MM.1S (cell line): ENCODE data around the gene BSG.

Experiments
- EZH2 ChIP-seq: fragments of 300-600 bp; sonication (generic); optimal IDR thresholded peaks from 2 replicates; pipeline ENCODE3; 2017; ENCODE audit warnings: low read depth, mild to moderate bottlenecking, antibody characterized with exemption, low read length, mixed read lengths
- TF ChIP-seq, protein P1 (sequence below): fragments of 300-600 bp; sonication (generic); IDR thresholded peaks from 2 replicates; pipeline ENCODE4 v1.5.1; 2016; ENCODE audit warnings: antibody characterized with exemption, low read length, mixed read lengths

DNA sequence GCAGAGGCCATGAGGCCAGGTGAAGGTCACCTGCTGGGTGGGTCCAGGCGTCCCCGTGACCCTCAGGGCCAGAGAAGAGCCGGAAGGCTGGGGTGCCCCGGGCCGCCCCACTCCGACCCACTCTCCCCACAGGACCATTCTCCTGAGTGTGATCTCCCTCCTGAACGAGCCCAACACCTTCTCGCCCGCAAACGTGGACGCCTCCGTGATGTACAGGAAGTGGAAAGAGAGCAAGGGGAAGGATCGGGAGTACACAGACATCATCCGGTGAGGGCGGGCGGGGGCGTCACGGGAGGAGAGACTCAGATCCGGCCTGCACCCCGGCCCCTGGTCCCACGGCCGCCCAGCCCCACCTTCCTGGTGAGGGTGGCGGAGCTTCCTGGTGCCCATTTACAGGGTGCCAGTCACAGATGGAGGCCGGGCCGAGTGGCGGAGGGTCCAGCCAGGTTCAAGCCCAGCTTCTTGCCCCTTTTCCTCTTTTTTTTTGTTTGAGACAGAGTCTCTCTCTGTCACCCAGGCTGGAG lies 35.5 kb upstream of the BSG start:
- TF ChIP-seq, protein P1, sequence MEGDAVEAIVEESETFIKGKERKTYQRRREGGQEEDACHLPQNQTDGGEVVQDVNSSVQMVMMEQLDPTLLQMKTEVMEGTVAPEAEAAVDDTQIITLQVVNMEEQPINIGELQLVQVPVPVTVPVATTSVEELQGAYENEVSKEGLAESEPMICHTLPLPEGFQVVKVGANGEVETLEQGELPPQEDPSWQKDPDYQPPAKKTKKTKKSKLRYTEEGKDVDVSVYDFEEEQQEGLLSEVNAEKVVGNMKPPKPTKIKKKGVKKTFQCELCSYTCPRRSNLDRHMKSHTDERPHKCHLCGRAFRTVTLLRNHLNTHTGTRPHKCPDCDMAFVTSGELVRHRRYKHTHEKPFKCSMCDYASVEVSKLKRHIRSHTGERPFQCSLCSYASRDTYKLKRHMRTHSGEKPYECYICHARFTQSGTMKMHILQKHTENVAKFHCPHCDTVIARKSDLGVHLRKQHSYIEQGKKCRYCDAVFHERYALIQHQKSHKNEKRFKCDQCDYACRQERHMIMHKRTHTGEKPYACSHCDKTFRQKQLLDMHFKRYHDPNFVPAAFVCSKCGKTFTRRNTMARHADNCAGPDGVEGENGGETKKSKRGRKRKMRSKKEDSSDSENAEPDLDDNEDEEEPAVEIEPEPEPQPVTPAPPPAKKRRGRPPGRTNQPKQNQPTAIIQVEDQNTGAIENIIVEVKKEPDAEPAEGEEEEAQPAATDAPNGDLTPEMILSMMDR: no peak
- no peak for TF ChIP-seq EZH2
